H1 (cell line): ENCODE data around the gene NAGS. TPM values are rescaled to one million over a fixed set of nuclear protein-coding genes. Genes with fewer than 3 reads are reported as not detected.
"Not testable (repeated sequence)": the region's sequence is repeated elsewhere in the genome, so short reads cannot be mapped to it uniquely, and the experiment has no call there.

Experiments
- CTCF ChIA-PET: fragments of 300-600 bp; sonication (Branson Sonifier 250); formaldehyde crosslinking; loops from one replicate; lab custom pipeline; 2021; ENCODE audit not compliant: partially characterized antibody; lab: Charles Lee
- POLR2A ChIA-PET: fragments of 300-600 bp; sonication (Branson Sonifier 250); formaldehyde crosslinking; loops from one replicate; lab custom pipeline; 2021; ENCODE audit warnings: inconsistent platforms; ENCODE audit not compliant: partially characterized antibody; lab: Charles Lee
- DNase-seq, 2 experiments: peaks; one replicate each; pipeline versions ENCODE4 v3.0.0 to v3.0.0-alpha.2; 2010 to 2022; ENCODE audit warnings: low spot score in 2 of 2, low read depth in 1 of 2, mixed read lengths in 1 of 2
- FAIRE-seq: peaks from 2 replicates; lab custom pipeline; 2011; peaks lifted over from hg19 to GRCh38; lab: Jason Lieb, UNC
- H2AFZ ChIP-seq: 2 replicates; pipeline ENCODE4 v1.8.1; 2012; ENCODE audit warnings: low read length, inconsistent platforms
- H2AK5ac ChIP-seq: 2 replicates; pipeline ENCODE4 v1.6.1; 2013; ENCODE audit warnings: low read depth, low read length
- H2BK120ac ChIP-seq: replicated peaks from 2 replicates; pipeline ENCODE3; 2013; ENCODE audit warnings: low read depth, low read length, inconsistent platforms
- H2BK12ac ChIP-seq: 2 replicates; pipeline ENCODE4 v1.6.1; 2013; ENCODE audit warnings: low read depth, low read length
- H2BK15ac ChIP-seq: 2 replicates; pipeline ENCODE4 v1.6.1; 2013; ENCODE audit warnings: low read length
- H2BK20ac ChIP-seq: 2 replicates; pipeline ENCODE4 v1.6.1; 2013; ENCODE audit warnings: low read length
- H2BK5ac ChIP-seq: 2 replicates; pipeline ENCODE4 v1.6.1; 2013; ENCODE audit warnings: low read depth, low read length
- H3K14ac ChIP-seq: 2 replicates; pipeline ENCODE4 v1.6.1; 2013; ENCODE audit warnings: inconsistent platforms; ENCODE audit not compliant: insufficient read length
- H3K18ac ChIP-seq: 2 replicates; pipeline ENCODE4 v1.6.1; 2013; ENCODE audit warnings: low read length; ENCODE audit errors: extremely low read depth
- H3K23ac ChIP-seq: 2 replicates; pipeline ENCODE4 v1.6.1; 2013; ENCODE audit warnings: inconsistent platforms; ENCODE audit not compliant: insufficient read length
- H3K23me2 ChIP-seq: 2 replicates; pipeline ENCODE4 v1.6.1; 2013; ENCODE audit warnings: low read depth, low read length
- H3K27ac ChIP-seq: 2 replicates; pipeline ENCODE4 v1.6.1; 2011; ENCODE audit warnings: low read depth, low read length, inconsistent platforms
- H3K27me3 ChIP-seq, 4 experiments: replicated peaks in 1 of 4; 1 replicate in 1 of 4; 2 replicates in 3 of 4; pipeline versions ENCODE4 v1.6.1 to v1.8.1; 2011 to 2013; ENCODE audit warnings: low read length in 3 of 4, mild to moderate bottlenecking in 3 of 4, inconsistent platforms in 2 of 4, mixed read lengths in 2 of 4, moderate library complexity in 1 of 4; ENCODE audit not compliant: control insufficient read depth in 3 of 4, insufficient read depth in 3 of 4; ENCODE audit errors: extremely low read depth in 1 of 4
- H3K36me3 ChIP-seq, 4 experiments: 2 replicates each; pipeline versions ENCODE4 v1.6.1 to v1.8.1; 2011 to 2013; ENCODE audit warnings: mild to moderate bottlenecking in 4 of 4, low read length in 3 of 4, moderate library complexity in 2 of 4, control low read depth in 1 of 4, inconsistent platforms in 1 of 4; ENCODE audit not compliant: insufficient read depth in 4 of 4, control insufficient read depth in 2 of 4
- H3K4ac ChIP-seq: replicated peaks from 2 replicates; pipeline ENCODE3; 2013; ENCODE audit warnings: low read length, low read depth, mixed read lengths, inconsistent platforms; ENCODE audit not compliant: insufficient read length
- H3K4me1 ChIP-seq, 4 experiments: replicated peaks in 1 of 4; 1 replicate in 1 of 4; 2 replicates in 3 of 4; pipeline versions ENCODE4 v1.6.1 to v1.8.1; 2011 to 2013; ENCODE audit warnings: low read length in 3 of 4, inconsistent platforms in 2 of 4, mixed read lengths in 1 of 4; ENCODE audit not compliant: insufficient read depth in 4 of 4, control insufficient read depth in 3 of 4
- H3K4me2 ChIP-seq, 2 experiments: 2 replicates each; pipeline versions ENCODE4 v1.6.1 to v1.8.1; 2011 to 2013; ENCODE audit warnings: low read depth in 2 of 2, low read length in 2 of 2, control low read depth in 1 of 2, inconsistent platforms in 1 of 2, mild to moderate bottlenecking in 1 of 2; ENCODE audit not compliant: insufficient read depth in 1 of 2
- H3K4me3 ChIP-seq, 4 experiments: fragments of 200-600, 300-600 bp in 1 of 4; sonication (generic), shearing (Covaris generic), sonication (Bioruptor Twin) in 1 of 4; 2 replicates each; pipeline versions ENCODE4 v1.5.1 to v1.8.1; 2011 to 2016; ENCODE audit warnings: low read length in 4 of 4, low read depth in 3 of 4, control low read depth in 2 of 4, inconsistent platforms in 2 of 4, mild to moderate bottlenecking in 2 of 4, mixed read lengths in 1 of 4, moderate library complexity in 1 of 4; ENCODE audit not compliant: insufficient read depth in 2 of 4; ENCODE audit errors: extremely low read depth in 1 of 4
- H3K56ac ChIP-seq: replicated peaks from 2 replicates; pipeline ENCODE3; 2013; ENCODE audit warnings: low read depth, mild to moderate bottlenecking, mixed read lengths, low read length, inconsistent platforms; ENCODE audit not compliant: insufficient read length
- H3K79me1 ChIP-seq: 2 replicates; pipeline ENCODE4 v1.6.1; 2013; ENCODE audit warnings: low read depth, low read length, control low read depth
- H3K79me2 ChIP-seq, 2 experiments: 2 replicates each; pipeline versions ENCODE4 v1.6.1 to v1.8.1; 2012 to 2013; ENCODE audit warnings: low read length in 2 of 2, mild to moderate bottlenecking in 2 of 2, inconsistent platforms in 1 of 2; ENCODE audit not compliant: insufficient read depth in 2 of 2, control insufficient read depth in 1 of 2
- H3K9ac ChIP-seq, 4 experiments: replicated peaks in 1 of 4; 1 replicate in 1 of 4; 2 replicates in 3 of 4; pipeline versions ENCODE4 v1.6.1 to v1.8.1; 2011 to 2013; ENCODE audit warnings: low read depth in 3 of 4, low read length in 3 of 4, control low read depth in 2 of 4, mild to moderate bottlenecking in 2 of 4, moderate library complexity in 2 of 4, inconsistent platforms in 1 of 4; ENCODE audit errors: extremely low read depth in 1 of 4
- H3K9me3 ChIP-seq, 2 experiments: 2 replicates each; pipeline versions ENCODE4 v1.6.1 to v1.8.1; 2012 to 2013; ENCODE audit warnings: mild to moderate bottlenecking in 2 of 2, moderate library complexity in 2 of 2, control low read depth in 1 of 2, inconsistent platforms in 1 of 2, low read depth in 1 of 2, low read length in 1 of 2, mixed read lengths in 1 of 2; ENCODE audit not compliant: insufficient read depth in 2 of 2
- H4K20me1 ChIP-seq, 2 experiments: replicated peaks in 1 of 2; 2 replicates each; pipeline versions ENCODE3 to v1.8.1; 2011 to 2013; ENCODE audit warnings: inconsistent platforms in 2 of 2, low read length in 2 of 2, mild to moderate bottlenecking in 1 of 2; ENCODE audit not compliant: insufficient read depth in 2 of 2, control insufficient read depth in 1 of 2
- H4K5ac ChIP-seq: 2 replicates; pipeline ENCODE4 v1.6.1; 2013; ENCODE audit warnings: low read length, low read depth, mixed read lengths, inconsistent platforms; ENCODE audit not compliant: insufficient read length
- H4K8ac ChIP-seq: 2 replicates; pipeline ENCODE4 v1.8.0; 2013; ENCODE audit warnings: mild to moderate bottlenecking, moderate library complexity, low read length, inconsistent platforms; ENCODE audit not compliant: insufficient read depth; ENCODE audit errors: extremely low read depth
- H4K91ac ChIP-seq: replicated peaks from 2 replicates; pipeline ENCODE3; 2013; ENCODE audit warnings: low read length, mixed read lengths, inconsistent platforms; ENCODE audit not compliant: insufficient read length
- WGBS, 2 experiments: shearing (Covaris generic) in 1 of 2; methylation state at CpG; one replicate each; pipeline versions ENCODE4 v1.1.6 to v1.1.7; 2013 to 2015; ENCODE audit warnings: low lambda C conversion rate in 2 of 2, mixed read lengths in 2 of 2, inconsistent platforms in 1 of 2, low coverage in 1 of 2, missing lambda C conversion rate in 1 of 2; ENCODE audit not compliant: insufficient replicate concordance in 2 of 2, insufficient coverage in 1 of 2, insufficient read length in 1 of 2; ENCODE audit errors: extremely low coverage in 1 of 2, missing lambda C conversion rate in 1 of 2; 5-methylcytosine and 5-hydroxymethylcytosine counted together
- polyA plus RNA-seq, 7 experiments: library from polyadenylated mRNA; depleted of rRNA in 3 of 7; stranded (reverse) in 5 of 7; unstranded in 2 of 7; fragments of >200 nt in 5 of 7; fragments of 200-250 nt in 2 of 7; gene quantifications; 1 replicate in 5 of 7; 2 replicates in 1 of 7; 4 replicates in 1 of 7; pipeline versions ENCODE4 v1.2.1 to v1.2.3, GENCODE V29; 2011 to 2013; ENCODE audit warnings: missing spikeins in 2 of 7, mixed read lengths in 2 of 7
- total RNA-seq: library from RNA; stranded (reverse); fragmentation: NEBNext Ultra II Directional; extraction: Animal tissue kit (Norgen Biotek cat#: 25700); gene quantifications from 2 replicates; pipeline ENCODE4 v1.2.1, GENCODE V29; 2021

The NAGS gene
- total and polyA plus RNA-seq, 2 of the 8 experiments (the other 6 are each of a cell fraction or from before 2014, with no cell fraction given) = 4.0 to 5.1 TPM

GRCh38 chr17:44034688-44035087 lies 30.3 kb downstream of the NAGS start:
- H3K14ac ChIP-seq, FAIRE-seq, CTCF ChIA-PET, H3K4me2 ChIP-seq, H3K23ac ChIP-seq, H3K4ac ChIP-seq, H3K9me3 ChIP-seq, H2BK5ac ChIP-seq, H3K4me1 ChIP-seq, H3K56ac ChIP-seq, DNase-seq, H3K18ac ChIP-seq, H3K79me2 ChIP-seq, H2BK20ac ChIP-seq, H4K8ac ChIP-seq, H2AK5ac ChIP-seq, H4K91ac ChIP-seq, H3K9ac ChIP-seq, H3K79me1 ChIP-seq, H2AFZ ChIP-seq, H2BK12ac ChIP-seq, H3K27me3 ChIP-seq, H3K27ac ChIP-seq, H4K5ac ChIP-seq, H3K4me3 ChIP-seq, H2BK15ac ChIP-seq, H3K23me2 ChIP-seq, H2BK120ac ChIP-seq: not testable (repeated sequence)
- H3K36me3 ChIP-seq = peaks cover 25 to 62% (median 46%) of the 10 kb centered on the region in 4 experiments
- peaks cover 2 to 14% of the 10 kb centered on the region in 2 experiments for H4K20me1 ChIP-seq
- no CpG with 5 or more reads among the region's 3 CpGs for WGBS, 2 experiments
- POLR2A ChIA-PET = interaction anchor here (1.0 to 1.6 kb wide), 3 partner anchors 9 to 16 kb away, joined by 3 to 4 read pairs (median 3); no protein-coding TSS in a partner anchor
